Measurements from ENCODE around the gene KCTD13. TPM values are rescaled to one million over a fixed set of nuclear protein-coding genes. Genes with fewer than 3 reads are reported as not detected.
A peak's percentile ranks its signal among the peaks of the same experiment; 100 is the strongest.

Gene KCTD13
- total RNA-seq, 1 donor from 2014 or later: 31.4 TPM

DNA sequence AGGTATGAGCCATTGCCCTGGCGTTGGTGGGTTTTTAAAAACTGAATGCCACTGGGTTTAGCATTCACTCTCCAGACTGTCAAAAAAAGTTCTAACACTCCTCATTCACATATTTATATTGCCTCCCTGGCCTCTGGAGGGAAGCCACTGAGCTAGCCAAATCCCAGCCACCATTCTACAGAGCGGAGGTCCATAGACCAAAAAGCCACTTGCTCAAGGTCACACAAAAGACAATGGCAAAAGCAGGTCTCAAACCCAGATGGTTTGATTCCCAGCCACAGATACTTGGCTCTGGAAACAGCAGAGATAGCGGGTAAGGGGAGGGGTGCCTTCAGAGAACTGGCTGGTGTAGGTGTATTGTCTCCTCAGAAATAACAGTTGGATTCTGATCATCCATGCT lies 45.0 kb downstream of the KCTD13 start:
- peak overlapping the region; percentile 20 for H3K27ac Mint-ChIP-seq
- no peaks in the 10 kb centered on the region for H3K4me1 Mint-ChIP-seq (ENCODE audit: low read depth)
- H3K4me3 Mint-ChIP-seq (ENCODE audit: low read depth): no peak overlapping the region
- TF ChIP-seq, protein P1, sequence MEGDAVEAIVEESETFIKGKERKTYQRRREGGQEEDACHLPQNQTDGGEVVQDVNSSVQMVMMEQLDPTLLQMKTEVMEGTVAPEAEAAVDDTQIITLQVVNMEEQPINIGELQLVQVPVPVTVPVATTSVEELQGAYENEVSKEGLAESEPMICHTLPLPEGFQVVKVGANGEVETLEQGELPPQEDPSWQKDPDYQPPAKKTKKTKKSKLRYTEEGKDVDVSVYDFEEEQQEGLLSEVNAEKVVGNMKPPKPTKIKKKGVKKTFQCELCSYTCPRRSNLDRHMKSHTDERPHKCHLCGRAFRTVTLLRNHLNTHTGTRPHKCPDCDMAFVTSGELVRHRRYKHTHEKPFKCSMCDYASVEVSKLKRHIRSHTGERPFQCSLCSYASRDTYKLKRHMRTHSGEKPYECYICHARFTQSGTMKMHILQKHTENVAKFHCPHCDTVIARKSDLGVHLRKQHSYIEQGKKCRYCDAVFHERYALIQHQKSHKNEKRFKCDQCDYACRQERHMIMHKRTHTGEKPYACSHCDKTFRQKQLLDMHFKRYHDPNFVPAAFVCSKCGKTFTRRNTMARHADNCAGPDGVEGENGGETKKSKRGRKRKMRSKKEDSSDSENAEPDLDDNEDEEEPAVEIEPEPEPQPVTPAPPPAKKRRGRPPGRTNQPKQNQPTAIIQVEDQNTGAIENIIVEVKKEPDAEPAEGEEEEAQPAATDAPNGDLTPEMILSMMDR (IDR thresholded peaks at IDR 0.05; ENCODE audit: unreplicated experiment): no peak
- no peaks in the 10 kb centered on the region for H3K9me3 Mint-ChIP-seq (ENCODE audit: low read depth)
- DNase-seq (ENCODE audit: low spot score, unreplicated experiment): no peak
- no peaks in the 10 kb centered on the region for H3K36me3 Mint-ChIP-seq (ENCODE audit: insufficient read depth)
- peaks cover 22% of the 10 kb centered on the region for H3K27me3 Mint-ChIP-seq

DNA sequence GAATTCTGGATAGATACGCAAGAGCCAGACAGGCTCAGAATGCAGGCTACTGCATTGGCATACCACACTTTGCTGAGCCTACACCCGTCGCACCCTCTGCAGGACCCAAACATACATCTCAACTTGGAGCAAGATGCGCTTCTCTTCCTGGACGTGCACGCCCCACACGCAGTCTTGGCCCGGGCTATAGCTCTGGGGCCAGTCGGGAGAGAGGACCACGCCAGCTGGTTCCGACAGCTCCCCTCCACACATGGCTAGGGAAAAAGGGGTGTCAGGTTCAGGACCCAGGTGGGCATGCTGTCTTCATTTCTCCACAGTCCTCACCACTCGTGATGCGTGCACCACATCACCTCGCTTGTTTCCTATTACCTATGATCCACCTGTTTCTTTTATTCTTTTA lies 47.9 kb downstream of the KCTD13 start:
- no peak for DNase-seq (ENCODE audit: low spot score, unreplicated experiment)
- TF ChIP-seq, protein P1 (IDR thresholded peaks at IDR 0.05; ENCODE audit: unreplicated experiment): no peak
- Mint-ChIP-seq H3K27me3 (peaks cover 28% of the 10 kb centered on the region), H3K36me3 (ENCODE audit: insufficient read depth) (no peaks in the 10 kb centered on the region), H3K27ac (no peak overlapping the region), H3K9me3 (ENCODE audit: low read depth) (no peaks in the 10 kb centered on the region), H3K4me1 (ENCODE audit: low read depth) (no peaks in the 10 kb centered on the region), H3K4me3 (ENCODE audit: low read depth) (no peak overlapping the region)

DNA sequence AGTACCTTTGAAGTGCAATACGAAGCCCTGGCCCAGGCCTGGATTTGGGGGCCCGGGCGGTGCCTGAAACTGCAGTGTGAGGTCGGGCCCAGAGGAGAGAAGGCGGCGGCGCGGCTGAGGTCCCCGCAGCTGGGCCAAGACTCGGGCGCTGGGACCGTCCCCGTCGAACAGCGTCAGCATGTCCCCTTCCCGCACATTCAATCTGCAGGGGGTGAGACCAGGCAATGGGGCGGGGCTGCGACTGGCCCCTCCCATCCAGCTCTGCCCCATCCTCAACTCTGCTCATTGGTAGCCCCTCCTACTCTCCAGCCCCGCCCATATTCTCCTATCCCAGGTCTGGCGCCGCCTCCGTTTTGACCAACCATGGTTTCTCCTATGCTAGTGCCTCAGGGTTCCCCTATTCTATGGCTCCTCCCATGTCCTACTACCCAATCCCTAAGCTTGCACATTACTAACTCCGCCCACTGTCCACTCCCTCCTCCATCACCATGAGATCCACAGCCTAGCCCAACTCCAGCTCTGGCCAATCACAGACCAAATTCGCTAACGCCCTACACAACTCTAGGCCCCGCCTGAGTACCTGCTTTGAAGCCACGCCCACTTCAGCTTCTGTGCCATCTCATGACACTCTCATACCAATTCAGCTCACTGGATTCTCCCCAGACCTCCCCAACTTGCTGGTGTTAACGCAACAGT lies 48.6 kb downstream of the KCTD13 start:
- H3K4me1 Mint-ChIP-seq (ENCODE audit: low read depth): no peaks in the 10 kb centered on the region
- peaks cover 28% of the 10 kb centered on the region for H3K27me3 Mint-ChIP-seq
- H3K27ac Mint-ChIP-seq: no peak overlapping the region
- no peak for DNase-seq (ENCODE audit: low spot score, unreplicated experiment)
- no peaks in the 10 kb centered on the region for H3K9me3 Mint-ChIP-seq (ENCODE audit: low read depth)
- TF ChIP-seq, protein P1 (IDR thresholded peaks at IDR 0.05; ENCODE audit: unreplicated experiment): no peak
- H3K36me3 Mint-ChIP-seq (ENCODE audit: insufficient read depth): no peaks in the 10 kb centered on the region
- no peak overlapping the region for H3K4me3 Mint-ChIP-seq (ENCODE audit: low read depth)

DNA sequence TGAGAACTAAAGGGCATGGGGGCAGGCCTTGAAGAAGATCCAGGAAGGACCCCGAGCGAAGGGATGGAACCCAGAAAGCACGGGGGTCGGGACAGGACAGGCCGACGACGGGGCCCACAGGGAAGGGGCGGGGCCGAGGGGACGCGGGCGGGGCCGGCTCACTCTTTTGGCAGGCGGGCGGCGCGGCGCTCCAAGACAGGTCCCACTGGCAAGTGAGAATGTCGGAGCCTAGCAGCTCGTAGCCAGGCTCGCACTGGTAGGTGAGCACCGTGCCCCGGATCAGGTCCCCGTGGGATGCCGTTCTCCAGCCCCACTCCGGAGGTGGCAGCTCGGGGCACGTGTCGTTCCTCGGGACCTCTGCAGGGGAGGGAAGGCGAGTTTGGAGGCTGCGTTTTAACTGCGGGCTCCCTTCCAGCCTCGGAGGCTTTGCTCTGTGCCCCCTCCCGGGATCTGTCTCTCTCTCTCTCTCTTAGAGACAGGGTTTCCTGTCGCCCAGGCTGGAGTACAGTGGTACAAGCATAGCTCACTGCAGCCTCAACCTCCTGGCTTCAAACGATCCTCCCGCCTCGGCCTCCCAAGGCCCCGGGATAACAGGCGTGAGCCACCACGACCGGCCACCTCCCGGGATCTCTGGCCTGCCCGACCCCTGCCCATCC lies 49.3 kb downstream of the KCTD13 start:
- peaks cover 28% of the 10 kb centered on the region for H3K27me3 Mint-ChIP-seq

DNA sequence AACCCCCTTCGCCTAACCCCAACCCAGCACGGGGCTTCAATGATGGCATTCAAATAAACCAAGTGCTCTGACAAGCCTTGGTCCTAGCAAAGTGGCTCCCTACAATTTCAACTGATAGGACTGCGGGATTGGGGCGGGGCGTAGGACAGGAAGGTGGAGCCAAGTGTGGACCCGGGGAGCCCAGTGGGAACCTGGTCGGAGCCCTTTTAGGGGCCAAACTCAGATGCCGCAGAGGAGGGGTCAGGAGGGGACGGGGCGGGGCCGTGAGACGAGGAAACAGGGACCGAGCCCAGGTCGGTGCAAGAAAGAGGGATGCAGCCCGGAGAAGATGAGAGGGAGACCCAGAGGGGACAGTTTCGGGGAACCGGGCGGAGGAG lies 49.8 kb downstream of the KCTD13 start:
- TF ChIP-seq, protein P1 (IDR thresholded peaks at IDR 0.05; ENCODE audit: unreplicated experiment): no peak
- peaks cover 28% of the 10 kb centered on the region for H3K27me3 Mint-ChIP-seq
- DNase-seq (ENCODE audit: low spot score, unreplicated experiment): no peak
- no peaks in the 10 kb centered on the region for H3K36me3 Mint-ChIP-seq (ENCODE audit: insufficient read depth)
- H3K9me3 Mint-ChIP-seq (ENCODE audit: low read depth): no peaks in the 10 kb centered on the region
- no peaks in the 10 kb centered on the region for H3K4me1 Mint-ChIP-seq (ENCODE audit: low read depth)
- H3K4me3 Mint-ChIP-seq (ENCODE audit: low read depth): peak overlapping the region; percentile 7
- H3K27ac Mint-ChIP-seq: no peak overlapping the region

More for the DNA sequence above, 49.3 kb downstream of the KCTD13 start:
- Mint-ChIP-seq H3K27ac (no peak overlapping the region), H3K4me1 (ENCODE audit: low read depth) (no peaks in the 10 kb centered on the region), H3K9me3 (ENCODE audit: low read depth) (no peaks in the 10 kb centered on the region), H3K36me3 (ENCODE audit: insufficient read depth) (no peaks in the 10 kb centered on the region), H3K4me3 (ENCODE audit: low read depth) (peak overlapping the region; percentile 7)
- no peak for DNase-seq (ENCODE audit: low spot score, unreplicated experiment)
- TF ChIP-seq, protein P1 (IDR thresholded peaks at IDR 0.05; ENCODE audit: unreplicated experiment): no peak

All from progenitor cell of endocrine pancreas (in vitro differentiated cells).